ENCODE results near the gene NPC2. TPM values are rescaled to one million over a fixed set of nuclear protein-coding genes. Genes with fewer than 3 reads are reported as not detected.

The NPC2 gene
- total and polyA plus RNA-seq, 7 donors = 176 to 273 (median 228) TPM

- peak; percentile 50 for DNase-seq
- intact Hi-C loops (cut with DNase I) = no loop called here
- no peaks in the 10 kb centered on the region for H3K36me3 ChIP-seq
- H3K9me3 ChIP-seq = no peaks in the 10 kb centered on the region
- H3K4me1 ChIP-seq = no peaks in the 10 kb centered on the region
- TF ChIP-seq POLR2A (IDR thresholded peaks at IDR 0.05) = no peak
- no peak for TF ChIP-seq CTCF (IDR thresholded peaks at IDR 0.05)
- TF ChIP-seq EP300 (IDR thresholded peaks at IDR 0.05) = no peak
- no peak for TF ChIP-seq POLR2AphosphoS5 (IDR thresholded peaks at IDR 0.05)
- WGBS, 2 donors = 91 to 93% methylated on average over 10 of the region's 10 CpGs
- no peaks in the 10 kb centered on the region for H3K27me3 ChIP-seq
- H3K4me3 ChIP-seq = no peak overlapping the region
- H3K27ac ChIP-seq = no peak overlapping the region
Measured at GRCh38 chr14:74509587-74510222, 16.6 kb upstream of the NPC2 start.

- DNase-seq = peak; percentile 63
- Histone ChIP-seq H3K4me3 (no peak overlapping the region), H3K9me3 (no peaks in the 10 kb centered on the region), H3K27me3 (no peaks in the 10 kb centered on the region), H3K4me1 (no peaks in the 10 kb centered on the region), H3K27ac (no peak overlapping the region), H3K36me3 (no peaks in the 10 kb centered on the region)
- TF ChIP-seq EP300 (IDR thresholded peaks at IDR 0.05) (no peak), POLR2AphosphoS5 (IDR thresholded peaks at IDR 0.05) (no peak), POLR2A (IDR thresholded peaks at IDR 0.05) (no peak), CTCF (IDR thresholded peaks at IDR 0.05) (no peak)
- intact Hi-C loops (cut with DNase I) = no loop called here
- WGBS, 2 donors = 73 to 83% methylated on average over 13 of the region's 13 CpGs
Measured at GRCh38 chr14:74508844-74509428, 15.8 kb upstream of the NPC2 start.

GRCh38 chr14:74508292-74508731 is 15.2 kb upstream of the NPC2 start:
- H3K9me3 ChIP-seq = no peaks in the 10 kb centered on the region
- H3K4me3 ChIP-seq = no peak overlapping the region
- no peak overlapping the region for H3K27ac ChIP-seq
- TF ChIP-seq POLR2AphosphoS5 (IDR thresholded peaks at IDR 0.05) (no peak), CTCF (IDR thresholded peaks at IDR 0.05) (no peak), POLR2A (IDR thresholded peaks at IDR 0.05) (no peak), EP300 (IDR thresholded peaks at IDR 0.05) (no peak)
- H3K36me3 ChIP-seq = no peaks in the 10 kb centered on the region
- H3K27me3 ChIP-seq = no peaks in the 10 kb centered on the region
- DNase-seq = no peak
- intact Hi-C loops (cut with DNase I) = no loop called here
- no peaks in the 10 kb centered on the region for H3K4me1 ChIP-seq
- WGBS, 2 donors = 43 to 54% methylated on average over 15 of the region's 15 CpGs

DNA sequence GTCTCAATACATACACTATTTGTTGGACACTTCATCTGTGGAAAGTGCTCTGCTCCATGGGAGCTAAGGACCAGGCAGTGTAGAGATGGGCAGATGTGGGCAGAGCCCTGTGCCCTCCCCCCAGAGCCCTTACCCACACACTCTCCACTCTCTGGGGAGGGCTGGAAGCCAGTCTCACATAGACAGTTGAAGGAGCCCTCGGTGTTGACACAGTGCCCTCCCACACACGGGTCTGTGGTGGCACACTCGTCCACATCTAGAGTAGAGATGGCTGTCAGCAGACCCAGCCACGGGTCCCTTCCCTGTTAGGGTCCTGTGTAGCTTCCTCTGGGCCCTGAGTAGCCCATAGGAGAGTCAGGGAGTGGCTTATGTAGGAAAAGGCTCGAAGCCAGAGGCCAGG is 14.7 kb upstream of the NPC2 start:
- H3K4me3 ChIP-seq = no peak overlapping the region
- H3K9me3 ChIP-seq = no peaks in the 10 kb centered on the region
- no peaks in the 10 kb centered on the region for H3K36me3 ChIP-seq
- 58 to 60% methylated on average over 5 of the region's 5 CpGs for WGBS, 2 donors
- H3K27ac ChIP-seq = no peak overlapping the region
- intact Hi-C loops (cut with DNase I) = no loop called here
- H3K27me3 ChIP-seq = no peaks in the 10 kb centered on the region
- DNase-seq = peak; percentile 36
- no peaks in the 10 kb centered on the region for H3K4me1 ChIP-seq
- TF ChIP-seq CTCF (IDR thresholded peaks at IDR 0.05) (no peak), EP300 (IDR thresholded peaks at IDR 0.05) (no peak), POLR2A (IDR thresholded peaks at IDR 0.05) (no peak), POLR2AphosphoS5 (IDR thresholded peaks at IDR 0.05) (no peak)

Measured in sigmoid colon (tissue), 7 donors.